WTC11 (cell line): Measurements from ENCODE around the gene COL4A1.

Experiments
- ATF6 ChIP-seq: sonication (generic); formaldehyde crosslinking; IDR thresholded peaks from 2 replicates; pipeline ENCODE4 v1.8.1; 2023; ENCODE audit warnings: mild to moderate bottlenecking, missing genetic modification reagents
- CBFB ChIP-seq: sonication (generic); formaldehyde crosslinking; IDR thresholded peaks from 2 replicates; pipeline ENCODE4 v1.8.1; 2022; ENCODE audit warnings: mild to moderate bottlenecking, low read depth, missing genetic modification reagents
- CTCF ChIP-seq: fragments of 200-600 bp; IDR thresholded peaks from 2 replicates; pipeline ENCODE4 v1.8.0; 2022; ENCODE audit warnings: antibody characterized with exemption
- E2F4 ChIP-seq: sonication (generic); formaldehyde crosslinking; IDR thresholded peaks from 2 replicates; pipeline ENCODE4 v1.8.1; 2022; ENCODE audit warnings: low read depth, mild to moderate bottlenecking, moderate library complexity, missing genetic modification reagents, borderline replicate concordance
- ETV6 ChIP-seq: sonication (generic); formaldehyde crosslinking; IDR thresholded peaks from 2 replicates; pipeline ENCODE4 v1.8.1; 2022; ENCODE audit warnings: mild to moderate bottlenecking, missing genetic modification reagents
- MAX ChIP-seq: sonication (generic); formaldehyde crosslinking; IDR thresholded peaks from 2 replicates; pipeline ENCODE4 v1.8.0; 2022; ENCODE audit warnings: mild to moderate bottlenecking, missing genetic modification reagents
- NR2C2 ChIP-seq: sonication (generic); formaldehyde crosslinking; IDR thresholded peaks from 2 replicates; pipeline ENCODE4 v1.8.0; 2022; ENCODE audit warnings: mild to moderate bottlenecking, missing genetic modification reagents
- PRRX2 ChIP-seq: fragments of 250-450 bp; sonication (Bioruptor Pico); IDR thresholded peaks from 2 replicates; pipeline ENCODE4 v1.8.0; 2021; ENCODE audit warnings: mild to moderate bottlenecking
- ZBTB43 ChIP-seq: sonication (generic); formaldehyde crosslinking; IDR thresholded peaks from 2 replicates; pipeline ENCODE4 v1.8.1; 2023; ENCODE audit warnings: mild to moderate bottlenecking, missing genetic modification reagents
- ZNF219 ChIP-seq: sonication (generic); formaldehyde crosslinking; IDR thresholded peaks from 2 replicates; pipeline ENCODE4 v1.8.0; 2023; ENCODE audit warnings: missing genetic modification reagents, mild to moderate bottlenecking, borderline replicate concordance

GRCh38 chr13:110322828-110323171 is 15.8 kb upstream of the COL4A1 start:
- TF ChIP-seq PRRX2 (CRISPR knock-in tag) (no peak), CTCF (no peak), CBFB (CRISPR knock-in tag) (no peak), NR2C2 (CRISPR knock-in tag) (no peak), MAX (no peak), E2F4 (no peak), ZBTB43 (CRISPR knock-in tag) (no peak), ZNF219 (CRISPR knock-in tag) (no peak), ATF6 (no peak), ETV6 (CRISPR knock-in tag) (no peak)
